ENCODE results near the gene DCAF4. TPM values are rescaled to one million over a fixed set of nuclear protein-coding genes. Genes with fewer than 3 reads are reported as not detected.

Gene DCAF4
- total RNA-seq, 1 donor from 2014 or later, result 14.2 TPM

GRCh38 chr14:72917094-72917802, 9.0 kb upstream of the DCAF4 start:
- TF ChIP-seq POLR2A (IDR thresholded peaks at IDR 0.05), result no peak
- no peak for TF ChIP-seq POLR2AphosphoS5 (IDR thresholded peaks at IDR 0.05; ENCODE audit: insufficient read depth in 1 of 2, low read depth in 1 of 2)
- TF ChIP-seq CTCF (IDR thresholded peaks at IDR 0.05), result no peak
- intact Hi-C loops (cut with DNase I), result no loop called here
- H3K27me3 ChIP-seq, result no peaks in the 10 kb centered on the region
- no peak for DNase-seq (ENCODE audit: extremely low spot score in 2 of 2)
- H3K4me1 ChIP-seq, result no peaks in the 10 kb centered on the region
- no peaks in the 10 kb centered on the region for H3K9me3 ChIP-seq
- no peaks in the 10 kb centered on the region for H3K36me3 ChIP-seq
- H3K27ac ChIP-seq, result no peak overlapping the region
- no peak overlapping the region for H3K4me3 ChIP-seq

- Histone ChIP-seq H3K4me1 (peaks cover under 1% of the 10 kb centered on the region), H3K36me3 (no peaks in the 10 kb centered on the region), H3K9me3 (no peaks in the 10 kb centered on the region), H3K27me3 (no peaks in the 10 kb centered on the region), H3K4me3 (no peak overlapping the region), H3K27ac (no peak overlapping the region)
- TF ChIP-seq CTCF (IDR thresholded peaks at IDR 0.05) (no peak), POLR2A (IDR thresholded peaks at IDR 0.05) (no peak), POLR2AphosphoS5 (IDR thresholded peaks at IDR 0.05; ENCODE audit: insufficient read depth in 1 of 2, low read depth in 1 of 2) (no peak)
- intact Hi-C loops (cut with DNase I), result no loop called here
- DNase-seq (ENCODE audit: extremely low spot score in 2 of 2), result no peak
Measured at GRCh38 chr14:72920008-72920407, 6.3 kb upstream of the DCAF4 start.

GRCh38 chr14:72921396-72921795, 4.9 kb upstream of the DCAF4 start:
- intact Hi-C loops (cut with DNase I), result no loop called here
- no peaks in the 10 kb centered on the region for H3K9me3 ChIP-seq
- no peak for DNase-seq (ENCODE audit: extremely low spot score in 2 of 2)
- H3K27ac ChIP-seq, result no peak overlapping the region
- H3K36me3 ChIP-seq, result no peaks in the 10 kb centered on the region
- peaks cover 9% of the 10 kb centered on the region for H3K4me1 ChIP-seq
- TF ChIP-seq POLR2A (IDR thresholded peaks at IDR 0.05), result no peak
- H3K4me3 ChIP-seq, result no peak overlapping the region
- H3K27me3 ChIP-seq, result no peaks in the 10 kb centered on the region

- Histone ChIP-seq H3K27ac (no peak overlapping the region), H3K27me3 (no peaks in the 10 kb centered on the region), H3K4me3 (no peak overlapping the region), H3K4me1 (peaks cover 22% of the 10 kb centered on the region), H3K9me3 (no peaks in the 10 kb centered on the region), H3K36me3 (no peaks in the 10 kb centered on the region)
- TF ChIP-seq POLR2A (IDR thresholded peaks at IDR 0.05), result no peak
- TF ChIP-seq POLR2AphosphoS5 (IDR thresholded peaks at IDR 0.05; ENCODE audit: insufficient read depth in 1 of 2, low read depth in 1 of 2), result no peak
- TF ChIP-seq CTCF (IDR thresholded peaks at IDR 0.05), result no peak
- intact Hi-C loops (cut with DNase I), result no loop called here
- DNase-seq (ENCODE audit: extremely low spot score in 2 of 2), result no peak
Measured at GRCh38 chr14:72924337-72924736, 1.9 kb upstream of the DCAF4 start.

- Histone ChIP-seq H3K27ac (no peak overlapping the region), H3K4me3 (peak overlapping the region; percentile 82 to 89)
Measured at GRCh38 chr14:72925171-72925759, 999 bp upstream of the DCAF4 start.

More at GRCh38 chr14:72925171-72925759, 999 bp upstream of the DCAF4 start:
- intact Hi-C loops (cut with DNase I), result no loop called here
- TF ChIP-seq CTCF (IDR thresholded peaks at IDR 0.05), result no peak
- no peak for TF ChIP-seq POLR2AphosphoS5 (IDR thresholded peaks at IDR 0.05; ENCODE audit: insufficient read depth in 1 of 2, low read depth in 1 of 2)
- no peak for TF ChIP-seq POLR2A (IDR thresholded peaks at IDR 0.05)
- no peaks in the 10 kb centered on the region for H3K9me3 ChIP-seq
- DNase-seq (ENCODE audit: extremely low spot score in 2 of 2), result no peak
- no peaks in the 10 kb centered on the region for H3K27me3 ChIP-seq
- H3K36me3 ChIP-seq, result no peaks in the 10 kb centered on the region
- peaks cover 22% of the 10 kb centered on the region for H3K4me1 ChIP-seq
